Liver (tissue), 9 donors: ENCODE measurements around the gene HSP90AB1. TPM values are rescaled to one million over a fixed set of nuclear protein-coding genes. Genes with fewer than 3 reads are reported as not detected.

Source experiments
- DNase-seq: peaks from one replicate; pipeline ENCODE4 v3.0.0-alpha.2; 2017; ENCODE audit warnings: low spot score
- H3K27ac ChIP-seq, 2 donors: one replicate each; pipeline ENCODE4 v1.7.0; 2013; ENCODE audit warnings: inconsistent platforms in 2 of 2, low read length in 2 of 2, control low read depth in 1 of 2, low read depth in 1 of 2, mild to moderate bottlenecking in 1 of 2
- H3K27me3 ChIP-seq, 4 donors: one replicate each; pipeline versions ENCODE4 v1.6.1 to v1.7.0; 2013; ENCODE audit warnings: low read length in 3 of 4, inconsistent platforms in 1 of 4, mild to moderate bottlenecking in 1 of 4, moderate library complexity in 1 of 4; ENCODE audit not compliant: control insufficient read depth in 4 of 4, insufficient read depth in 4 of 4
- H3K36me3 ChIP-seq, 4 donors: one replicate each; pipeline versions ENCODE4 v1.6.1 to v1.7.0; 2013; ENCODE audit warnings: low read length in 3 of 4, mild to moderate bottlenecking in 3 of 4, low read depth in 1 of 4, moderate library complexity in 1 of 4; ENCODE audit not compliant: control insufficient read depth in 4 of 4, insufficient read depth in 3 of 4
- H3K4me1 ChIP-seq, 4 donors: one replicate each; pipeline versions ENCODE4 v1.6.1 to v1.7.0; 2013; ENCODE audit warnings: low read length in 3 of 4, mild to moderate bottlenecking in 3 of 4, moderate library complexity in 1 of 4; ENCODE audit not compliant: control insufficient read depth in 4 of 4, insufficient read depth in 4 of 4
- H3K4me3 ChIP-seq, 3 donors: one replicate each; pipeline versions ENCODE4 v1.6.1 to v1.7.0; 2013; ENCODE audit warnings: low read length in 3 of 3, control low read depth in 1 of 3, low read depth in 1 of 3, mild to moderate bottlenecking in 1 of 3
- H3K9ac ChIP-seq, 2 donors: one replicate each; pipeline ENCODE4 v1.7.0; 2013; ENCODE audit warnings: low read length in 2 of 2, mild to moderate bottlenecking in 2 of 2, moderate library complexity in 2 of 2, control low read depth in 1 of 2, low read depth in 1 of 2
- H3K9me3 ChIP-seq, 4 donors: one replicate each; pipeline versions ENCODE4 v1.6.1 to v1.7.0; 2013; ENCODE audit warnings: low read length in 3 of 4; ENCODE audit not compliant: control insufficient read depth in 4 of 4
- EGR1 ChIP-seq, 2 donors: IDR thresholded peaks; 2 replicates each; pipeline ENCODE4 v1.6.1; 2016 to 2018; ENCODE audit warnings: antibody characterized with exemption in 2 of 2, low read depth in 2 of 2
- FOXA1 ChIP-seq: IDR thresholded peaks from 2 replicates; pipeline ENCODE4 v1.6.1; 2016; ENCODE audit warnings: antibody characterized with exemption
- FOXA2 ChIP-seq: IDR thresholded peaks from 2 replicates; pipeline ENCODE4 v1.6.1; 2016; ENCODE audit warnings: antibody characterized with exemption
- GABPA ChIP-seq, 2 donors: IDR thresholded peaks in 1 of 2; conservative IDR thresholded peaks in 1 of 2; 2 replicates each; pipeline ENCODE4 v1.6.1; 2016; ENCODE audit warnings: antibody characterized with exemption in 2 of 2, mild to moderate bottlenecking in 1 of 2, moderate library complexity in 1 of 2
- HNF4A ChIP-seq, 2 donors: conservative IDR thresholded peaks; 2 replicates each; pipeline ENCODE4 v1.6.1; 2016; ENCODE audit warnings: antibody characterized with exemption in 2 of 2, mild to moderate bottlenecking in 2 of 2
- HNF4G ChIP-seq: IDR thresholded peaks from 2 replicates; pipeline ENCODE4 v1.6.1; 2016; ENCODE audit warnings: antibody characterized with exemption
- JUND ChIP-seq, 2 donors: IDR thresholded peaks; 2 replicates each; pipeline ENCODE4 v1.6.1; 2016; ENCODE audit warnings: antibody characterized with exemption in 2 of 2
- NR2F2 ChIP-seq: IDR thresholded peaks from 2 replicates; pipeline ENCODE4 v1.6.1; 2016; ENCODE audit warnings: antibody characterized with exemption
- RAD21 ChIP-seq, 2 donors: IDR thresholded peaks; 2 replicates each; pipeline ENCODE4 v1.6.1; 2016; ENCODE audit warnings: antibody characterized with exemption in 2 of 2, mild to moderate bottlenecking in 2 of 2
- RXRA ChIP-seq, 2 donors: IDR thresholded peaks; 2 replicates each; pipeline ENCODE4 v1.6.1; 2017 to 2018; ENCODE audit warnings: antibody characterized with exemption in 2 of 2, mild to moderate bottlenecking in 1 of 2
- SP1 ChIP-seq: IDR thresholded peaks from 2 replicates; pipeline ENCODE4 v1.6.1; 2018; ENCODE audit warnings: antibody characterized with exemption, mild to moderate bottlenecking
- YY1 ChIP-seq: IDR thresholded peaks from 2 replicates; pipeline ENCODE4 v1.6.1; 2016; ENCODE audit warnings: antibody characterized with exemption, mild to moderate bottlenecking
- WGBS: extraction: QIAGEN DNeasy Blood & Tissue Kit; methylation state at CpG from one replicate; pipeline ENCODE4 v1.1.7; 2013; 5-methylcytosine and 5-hydroxymethylcytosine counted together
- polyA plus RNA-seq, 2 donors: library from polyadenylated mRNA; stranded (reverse) in 1 of 2; unstranded in 1 of 2; fragments of 200-250 nt in 1 of 2; fragments of >200 nt in 1 of 2; fragmentation: Nextera tagmentation in 1 of 2; extraction: Ambion mirVana in 1 of 2; gene quantifications; one replicate each; pipeline versions ENCODE4 v1.2.1 to v1.2.3, GENCODE V29; 2013 to 2015
- total RNA-seq, 2 donors: library from RNA; depleted of rRNA; stranded (reverse); fragments of >200 nt; gene quantifications; one replicate each; pipeline ENCODE4 v1.2.3, GENCODE V29; 2014
- TF ChIP-seq, protein P1 (sequence below): IDR thresholded peaks from 2 replicates; pipeline ENCODE4 v1.6.1; 2016; ENCODE audit warnings: antibody characterized with exemption, mild to moderate bottlenecking
- TF ChIP-seq, protein P2 (sequence below): IDR thresholded peaks from 2 replicates; pipeline ENCODE4 v1.6.1; 2016; ENCODE audit warnings: antibody characterized with exemption
- TF ChIP-seq, protein P3 (sequence below): IDR thresholded peaks from 2 replicates; pipeline ENCODE4 v1.6.1; 2016; ENCODE audit warnings: antibody characterized with exemption
- TF ChIP-seq, protein P4 (sequence below): fragments of 150-350 bp; IDR thresholded peaks from 2 replicates; pipeline ENCODE4 v1.5.1; 2017; ENCODE audit warnings: improper control_type of control experiment, low read depth, low read length; ENCODE audit not compliant: missing input control
- donor health status: healthy.
- donor health status: healthy.
- donor health status: healthy.
- donor health status: healthy.
- donor health status: healthy.

HSP90AB1 gene
- total and polyA plus RNA-seq, 4 donors, result 129 to 281 (median 203) TPM

DNA sequence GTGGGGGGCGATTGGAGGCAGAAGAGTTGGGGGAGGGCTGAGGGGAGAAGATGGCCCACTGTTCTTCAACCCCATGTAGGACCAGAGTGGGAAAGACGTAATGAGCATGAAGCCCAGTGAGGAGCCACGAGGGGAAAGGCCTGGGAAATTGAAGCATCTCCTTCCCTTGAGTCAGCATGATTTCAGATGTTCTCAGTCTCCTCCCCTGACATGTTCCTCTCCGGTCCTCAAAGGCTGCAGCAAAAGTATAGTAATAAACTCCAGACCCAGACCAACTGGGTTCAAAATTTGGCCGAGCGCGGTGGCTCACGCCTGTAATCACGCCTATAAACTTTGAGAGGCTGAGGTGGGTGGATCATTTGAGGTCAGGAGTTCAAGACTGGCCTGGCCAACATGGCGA, 20.4 kb downstream of the HSP90AB1 start:
- Histone ChIP-seq H3K36me3 (no peaks in the 10 kb centered on the region), H3K4me1 (peaks cover 16 to 28% (median 23%) of the 10 kb centered on the region in 4 donors), H3K4me3 (no peak overlapping the region), H3K27me3 (peaks cover 0 to 11% (median 3%) of the 10 kb centered on the region in 4 donors), H3K9me3 (no peaks in the 10 kb centered on the region), H3K9ac (no peak overlapping the region), H3K27ac (no peak overlapping the region)
- no peak for DNase-seq
- TF ChIP-seq JUND (IDR thresholded peaks at IDR 0.05) (no peak), RAD21 (IDR thresholded peaks at IDR 0.05) (no peak), YY1 (no peak), HNF4G (no peak), SP1 (no peak), HNF4A (conservative IDR thresholded peaks at IDR 0.05) (no peak), NR2F2 (no peak)
- TF ChIP-seq, protein P1, sequence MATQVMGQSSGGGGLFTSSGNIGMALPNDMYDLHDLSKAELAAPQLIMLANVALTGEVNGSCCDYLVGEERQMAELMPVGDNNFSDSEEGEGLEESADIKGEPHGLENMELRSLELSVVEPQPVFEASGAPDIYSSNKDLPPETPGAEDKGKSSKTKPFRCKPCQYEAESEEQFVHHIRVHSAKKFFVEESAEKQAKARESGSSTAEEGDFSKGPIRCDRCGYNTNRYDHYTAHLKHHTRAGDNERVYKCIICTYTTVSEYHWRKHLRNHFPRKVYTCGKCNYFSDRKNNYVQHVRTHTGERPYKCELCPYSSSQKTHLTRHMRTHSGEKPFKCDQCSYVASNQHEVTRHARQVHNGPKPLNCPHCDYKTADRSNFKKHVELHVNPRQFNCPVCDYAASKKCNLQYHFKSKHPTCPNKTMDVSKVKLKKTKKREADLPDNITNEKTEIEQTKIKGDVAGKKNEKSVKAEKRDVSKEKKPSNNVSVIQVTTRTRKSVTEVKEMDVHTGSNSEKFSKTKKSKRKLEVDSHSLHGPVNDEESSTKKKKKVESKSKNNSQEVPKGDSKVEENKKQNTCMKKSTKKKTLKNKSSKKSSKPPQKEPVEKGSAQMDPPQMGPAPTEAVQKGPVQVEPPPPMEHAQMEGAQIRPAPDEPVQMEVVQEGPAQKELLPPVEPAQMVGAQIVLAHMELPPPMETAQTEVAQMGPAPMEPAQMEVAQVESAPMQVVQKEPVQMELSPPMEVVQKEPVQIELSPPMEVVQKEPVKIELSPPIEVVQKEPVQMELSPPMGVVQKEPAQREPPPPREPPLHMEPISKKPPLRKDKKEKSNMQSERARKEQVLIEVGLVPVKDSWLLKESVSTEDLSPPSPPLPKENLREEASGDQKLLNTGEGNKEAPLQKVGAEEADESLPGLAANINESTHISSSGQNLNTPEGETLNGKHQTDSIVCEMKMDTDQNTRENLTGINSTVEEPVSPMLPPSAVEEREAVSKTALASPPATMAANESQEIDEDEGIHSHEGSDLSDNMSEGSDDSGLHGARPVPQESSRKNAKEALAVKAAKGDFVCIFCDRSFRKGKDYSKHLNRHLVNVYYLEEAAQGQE, result no peak
- TF ChIP-seq, protein P2, sequence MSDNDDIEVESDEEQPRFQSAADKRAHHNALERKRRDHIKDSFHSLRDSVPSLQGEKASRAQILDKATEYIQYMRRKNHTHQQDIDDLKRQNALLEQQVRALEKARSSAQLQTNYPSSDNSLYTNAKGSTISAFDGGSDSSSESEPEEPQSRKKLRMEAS, result no peak
- TF ChIP-seq, protein P3, sequence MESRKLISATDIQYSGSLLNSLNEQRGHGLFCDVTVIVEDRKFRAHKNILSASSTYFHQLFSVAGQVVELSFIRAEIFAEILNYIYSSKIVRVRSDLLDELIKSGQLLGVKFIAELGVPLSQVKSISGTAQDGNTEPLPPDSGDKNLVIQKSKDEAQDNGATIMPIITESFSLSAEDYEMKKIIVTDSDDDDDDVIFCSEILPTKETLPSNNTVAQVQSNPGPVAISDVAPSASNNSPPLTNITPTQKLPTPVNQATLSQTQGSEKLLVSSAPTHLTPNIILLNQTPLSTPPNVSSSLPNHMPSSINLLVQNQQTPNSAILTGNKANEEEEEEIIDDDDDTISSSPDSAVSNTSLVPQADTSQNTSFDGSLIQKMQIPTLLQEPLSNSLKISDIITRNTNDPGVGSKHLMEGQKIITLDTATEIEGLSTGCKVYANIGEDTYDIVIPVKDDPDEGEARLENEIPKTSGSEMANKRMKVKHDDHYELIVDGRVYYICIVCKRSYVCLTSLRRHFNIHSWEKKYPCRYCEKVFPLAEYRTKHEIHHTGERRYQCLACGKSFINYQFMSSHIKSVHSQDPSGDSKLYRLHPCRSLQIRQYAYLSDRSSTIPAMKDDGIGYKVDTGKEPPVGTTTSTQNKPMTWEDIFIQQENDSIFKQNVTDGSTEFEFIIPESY, result no peak
- 63% methylated on average over 10 of the region's 10 CpGs for WGBS

DNA sequence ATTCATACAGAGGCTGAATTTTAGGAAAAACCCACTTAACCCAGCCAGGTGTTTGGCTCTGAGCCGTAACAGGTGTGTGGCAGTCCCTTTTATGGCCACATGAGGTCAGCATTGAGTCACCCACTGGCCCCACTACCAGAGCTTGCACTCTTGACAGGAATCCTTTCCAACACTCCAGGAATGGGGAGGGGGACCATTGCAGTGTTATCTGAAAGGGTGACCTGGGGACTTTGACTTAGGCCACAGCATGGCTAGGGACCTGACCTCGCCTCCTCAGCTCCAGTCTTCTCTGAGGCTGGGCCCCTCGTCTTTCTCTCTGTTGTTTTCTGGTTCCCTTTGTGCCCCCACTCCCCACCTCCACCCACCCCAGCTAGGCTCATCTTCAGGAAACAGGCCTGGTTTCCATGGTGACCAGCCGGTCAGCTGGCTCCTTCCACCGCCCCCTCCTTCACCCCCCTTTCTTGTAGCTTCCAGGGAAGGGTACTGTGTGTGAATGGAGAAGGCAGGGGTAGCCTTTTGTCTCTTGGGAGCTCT, 21.3 kb downstream of the HSP90AB1 start:
- no peak overlapping the region for H3K4me3 ChIP-seq
- DNase-seq, result peak; percentile 72
- TF ChIP-seq SP1, result no peak
- TF ChIP-seq, protein P4, sequence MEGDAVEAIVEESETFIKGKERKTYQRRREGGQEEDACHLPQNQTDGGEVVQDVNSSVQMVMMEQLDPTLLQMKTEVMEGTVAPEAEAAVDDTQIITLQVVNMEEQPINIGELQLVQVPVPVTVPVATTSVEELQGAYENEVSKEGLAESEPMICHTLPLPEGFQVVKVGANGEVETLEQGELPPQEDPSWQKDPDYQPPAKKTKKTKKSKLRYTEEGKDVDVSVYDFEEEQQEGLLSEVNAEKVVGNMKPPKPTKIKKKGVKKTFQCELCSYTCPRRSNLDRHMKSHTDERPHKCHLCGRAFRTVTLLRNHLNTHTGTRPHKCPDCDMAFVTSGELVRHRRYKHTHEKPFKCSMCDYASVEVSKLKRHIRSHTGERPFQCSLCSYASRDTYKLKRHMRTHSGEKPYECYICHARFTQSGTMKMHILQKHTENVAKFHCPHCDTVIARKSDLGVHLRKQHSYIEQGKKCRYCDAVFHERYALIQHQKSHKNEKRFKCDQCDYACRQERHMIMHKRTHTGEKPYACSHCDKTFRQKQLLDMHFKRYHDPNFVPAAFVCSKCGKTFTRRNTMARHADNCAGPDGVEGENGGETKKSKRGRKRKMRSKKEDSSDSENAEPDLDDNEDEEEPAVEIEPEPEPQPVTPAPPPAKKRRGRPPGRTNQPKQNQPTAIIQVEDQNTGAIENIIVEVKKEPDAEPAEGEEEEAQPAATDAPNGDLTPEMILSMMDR, result peak; percentile 93
- TF ChIP-seq EGR1 (IDR thresholded peaks at IDR 0.05; ENCODE audit: low read depth in 2 of 2), result no peak
- no peak for TF ChIP-seq FOXA2
- TF ChIP-seq, protein P3, result no peak
- no peak for TF ChIP-seq GABPA (IDR thresholded peaks at IDR 0.05 in 1 of 2, conservative IDR thresholded peaks at IDR 0.05 in 1 of 2)
- no peak for TF ChIP-seq NR2F2
- no peak for TF ChIP-seq FOXA1
- TF ChIP-seq RAD21 (IDR thresholded peaks at IDR 0.05), result peak; percentile 85 to 94
- TF ChIP-seq, protein P2, result no peak
- no peak for TF ChIP-seq HNF4A (conservative IDR thresholded peaks at IDR 0.05)
- TF ChIP-seq RXRA (IDR thresholded peaks at IDR 0.05), result no peak
- no peak for TF ChIP-seq HNF4G
- peaks cover 0 to 11% (median 3%) of the 10 kb centered on the region in 4 donors for H3K27me3 ChIP-seq
- H3K9me3 ChIP-seq, result no peaks in the 10 kb centered on the region
- WGBS, result 25% methylated on average over 5 of the region's 5 CpGs
- peaks cover 10 to 19% (median 16%) of the 10 kb centered on the region in 4 donors for H3K4me1 ChIP-seq
- no peaks in the 10 kb centered on the region for H3K36me3 ChIP-seq
- no peak overlapping the region for H3K9ac ChIP-seq
- H3K27ac ChIP-seq, result no peak overlapping the region
